ENCODE data around the gene YARS1. TPM values are rescaled to one million over a fixed set of nuclear protein-coding genes. Genes with fewer than 3 reads are reported as not detected.

The YARS1 gene
- total RNA-seq, 1 experiment from 2014 or later = 194 TPM

DNA sequence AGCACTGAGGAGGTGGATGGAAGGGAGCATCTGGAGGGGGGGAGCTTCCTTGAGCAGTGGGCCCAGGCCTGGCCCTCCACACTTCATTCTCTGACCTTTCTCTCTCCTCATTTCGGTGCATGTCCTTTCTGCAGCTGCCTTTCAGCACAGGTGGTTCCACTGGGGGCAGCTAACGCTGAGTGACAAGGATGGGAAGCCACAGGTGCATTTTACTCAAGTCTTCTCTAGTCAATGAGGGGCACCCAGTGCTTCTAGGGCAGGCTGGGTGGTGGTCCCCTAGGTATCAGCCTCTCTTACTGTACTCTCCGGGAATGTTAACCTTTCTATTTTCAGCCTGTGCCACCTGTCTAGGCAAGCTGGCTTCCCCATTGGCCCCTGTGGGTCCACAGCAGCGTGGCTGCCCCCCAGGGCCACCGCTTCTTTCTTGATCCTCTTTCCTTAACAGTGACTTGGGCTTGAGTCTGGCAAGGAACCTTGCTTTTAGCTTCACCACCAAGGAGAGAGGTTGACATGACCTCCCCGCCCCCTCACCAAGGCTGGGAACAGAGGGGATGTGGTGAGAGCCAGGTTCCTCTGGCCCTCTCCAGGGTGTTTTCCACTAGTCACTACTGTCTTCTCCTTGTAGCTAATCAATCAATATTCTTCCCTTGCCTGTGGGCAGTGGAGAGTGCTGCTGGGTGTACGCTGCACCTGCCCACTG lies 43.2 kb downstream of the YARS1 start:
- H3K27me3 Mint-ChIP-seq (ENCODE audit: low read depth) = no peaks in the 10 kb centered on the region
- Histone ChIP-seq H2AFZ (ENCODE audit: low read length) (no peak overlapping the region), H2BK120ac (ENCODE audit: low read depth, low read length, poor library complexity, severe bottlenecking) (no peak overlapping the region), H4K91ac (ENCODE audit: insufficient read length, low read depth, low read length) (no peak overlapping the region), H3K9me3 (ENCODE audit: control insufficient read depth, low read depth, low read length) (no peaks in the 10 kb centered on the region), H3K27ac (ENCODE audit: insufficient read length, low read depth, low read length) (no peak overlapping the region), H2BK20ac (ENCODE audit: low read depth, low read length, poor library complexity, severe bottlenecking) (no peak overlapping the region), H3K27me3 (ENCODE audit: insufficient read depth, low read length) (no peaks in the 10 kb centered on the region), H4K8ac (replicated peaks; ENCODE audit: insufficient read length, low read depth, low read length) (no peak overlapping the region), H3K56ac (ENCODE audit: insufficient read length, low read depth, low read length) (no peak overlapping the region), H3K79me2 (ENCODE audit: insufficient read depth, low read length) (no peaks in the 10 kb centered on the region), H3K4ac (ENCODE audit: low read depth, low read length) (no peak overlapping the region), H3K79me1 (ENCODE audit: insufficient read depth, low read depth, low read length, poor library complexity, severe bottlenecking) (no peaks in the 10 kb centered on the region), H3K23ac (ENCODE audit: insufficient read length, low read depth, low read length) (no peak overlapping the region), H3K4me1 (ENCODE audit: insufficient read depth, low read length) (no peaks in the 10 kb centered on the region; the same call in 1 of the 2 replicates), H2BK15ac (ENCODE audit: low read depth, low read length) (no peak overlapping the region), H2AK5ac (ENCODE audit: insufficient read length, low read length) (no peak overlapping the region), H3K9ac (ENCODE audit: extremely low read depth, insufficient read length, low read length) (no peak overlapping the region), H3K4me2 (ENCODE audit: insufficient read depth, insufficient read length, low read length) (no peak overlapping the region), H3K18ac (ENCODE audit: insufficient read length, low read depth, low read length) (no peak overlapping the region), H3K14ac (ENCODE audit: insufficient read depth, low read length) (no peak overlapping the region), H4K20me1 (ENCODE audit: control insufficient read depth, insufficient read depth, insufficient read length) (no peaks in the 10 kb centered on the region), H3T11ph (ENCODE audit: low read length) (no peak overlapping the region), H4K5ac (ENCODE audit: insufficient read length, low read depth, low read length) (no peak overlapping the region), H2BK5ac (ENCODE audit: insufficient read length, low read length) (no peak overlapping the region), H3K23me2 (ENCODE audit: insufficient read length, low read depth, low read length, poor library complexity, severe bottlenecking) (no peaks in the 10 kb centered on the region), H2BK12ac (ENCODE audit: insufficient read length, low read depth, low read length) (no peak overlapping the region)
- no peaks in the 10 kb centered on the region for H3K9me3 Mint-ChIP-seq
- DNase-seq = no peak
- peaks cover 25 to 70% (median 63%) of the 10 kb centered on the region in 3 experiments for H3K36me3 Mint-ChIP-seq (ENCODE audit: insufficient read depth in 1 of 3, low read depth in 3 of 3)
- TF ChIP-seq, protein P1, sequence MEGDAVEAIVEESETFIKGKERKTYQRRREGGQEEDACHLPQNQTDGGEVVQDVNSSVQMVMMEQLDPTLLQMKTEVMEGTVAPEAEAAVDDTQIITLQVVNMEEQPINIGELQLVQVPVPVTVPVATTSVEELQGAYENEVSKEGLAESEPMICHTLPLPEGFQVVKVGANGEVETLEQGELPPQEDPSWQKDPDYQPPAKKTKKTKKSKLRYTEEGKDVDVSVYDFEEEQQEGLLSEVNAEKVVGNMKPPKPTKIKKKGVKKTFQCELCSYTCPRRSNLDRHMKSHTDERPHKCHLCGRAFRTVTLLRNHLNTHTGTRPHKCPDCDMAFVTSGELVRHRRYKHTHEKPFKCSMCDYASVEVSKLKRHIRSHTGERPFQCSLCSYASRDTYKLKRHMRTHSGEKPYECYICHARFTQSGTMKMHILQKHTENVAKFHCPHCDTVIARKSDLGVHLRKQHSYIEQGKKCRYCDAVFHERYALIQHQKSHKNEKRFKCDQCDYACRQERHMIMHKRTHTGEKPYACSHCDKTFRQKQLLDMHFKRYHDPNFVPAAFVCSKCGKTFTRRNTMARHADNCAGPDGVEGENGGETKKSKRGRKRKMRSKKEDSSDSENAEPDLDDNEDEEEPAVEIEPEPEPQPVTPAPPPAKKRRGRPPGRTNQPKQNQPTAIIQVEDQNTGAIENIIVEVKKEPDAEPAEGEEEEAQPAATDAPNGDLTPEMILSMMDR (conservative IDR thresholded peaks at IDR 0.05) = no peak
- peak overlapping the region; percentile 56 to 96 (median 86); a peak in 4 of 7 replicates for H3K27ac Mint-ChIP-seq
- peaks cover 15 to 48% of the 10 kb centered on the region in 2 experiments for H3K4me1 Mint-ChIP-seq
- no CpG with 5 or more reads among the region's 7 CpGs for WGBS (ENCODE audit: extremely low coverage, insufficient read length, low lambda C conversion rate)
- H3K4me3 Mint-ChIP-seq = no peak overlapping the region
